ENCODE results near the gene FBXL4.

FBXL4 gene

DNA sequence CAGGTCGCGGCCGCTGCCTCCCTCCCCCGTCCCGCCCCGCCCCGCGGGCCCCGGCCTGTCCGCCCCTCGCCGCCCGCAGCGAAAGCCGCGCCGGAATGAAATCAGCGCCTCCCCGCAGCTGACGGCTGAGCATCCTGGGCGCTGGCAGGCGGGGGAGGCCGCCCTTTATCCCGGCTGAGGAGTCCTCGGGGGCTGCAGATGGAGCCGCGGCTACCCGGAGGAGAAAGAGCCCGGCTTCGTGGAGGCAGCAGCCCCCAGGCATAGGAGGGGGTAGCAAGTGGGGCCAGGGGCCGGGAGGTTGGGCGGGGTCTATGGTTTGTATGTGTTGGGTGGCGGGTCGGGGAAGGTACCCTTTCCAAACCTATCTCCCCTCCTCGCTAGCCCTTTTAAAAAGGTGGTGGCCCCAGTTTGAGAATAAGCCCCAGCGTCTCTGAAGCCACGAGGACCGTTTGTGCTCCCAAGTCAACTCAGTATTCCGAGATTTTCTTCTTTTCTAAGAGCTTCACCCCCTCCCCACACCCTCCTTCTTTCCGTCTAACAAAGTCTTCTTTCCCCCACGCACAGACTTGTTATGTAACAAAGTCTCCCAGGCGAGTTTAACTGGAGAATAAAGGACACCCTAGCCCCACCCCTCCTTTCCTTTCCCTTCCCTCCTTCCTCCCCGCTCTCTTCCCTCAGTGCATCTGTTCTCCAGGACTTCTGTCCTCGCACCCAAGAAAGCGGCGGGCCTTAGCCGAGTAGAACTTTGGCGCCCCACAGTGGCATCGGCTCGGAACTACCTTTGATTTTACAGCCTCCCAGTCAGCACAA, 102.3 kb downstream of the FBXL4 start:
- TF ChIP-seq, protein P1, sequence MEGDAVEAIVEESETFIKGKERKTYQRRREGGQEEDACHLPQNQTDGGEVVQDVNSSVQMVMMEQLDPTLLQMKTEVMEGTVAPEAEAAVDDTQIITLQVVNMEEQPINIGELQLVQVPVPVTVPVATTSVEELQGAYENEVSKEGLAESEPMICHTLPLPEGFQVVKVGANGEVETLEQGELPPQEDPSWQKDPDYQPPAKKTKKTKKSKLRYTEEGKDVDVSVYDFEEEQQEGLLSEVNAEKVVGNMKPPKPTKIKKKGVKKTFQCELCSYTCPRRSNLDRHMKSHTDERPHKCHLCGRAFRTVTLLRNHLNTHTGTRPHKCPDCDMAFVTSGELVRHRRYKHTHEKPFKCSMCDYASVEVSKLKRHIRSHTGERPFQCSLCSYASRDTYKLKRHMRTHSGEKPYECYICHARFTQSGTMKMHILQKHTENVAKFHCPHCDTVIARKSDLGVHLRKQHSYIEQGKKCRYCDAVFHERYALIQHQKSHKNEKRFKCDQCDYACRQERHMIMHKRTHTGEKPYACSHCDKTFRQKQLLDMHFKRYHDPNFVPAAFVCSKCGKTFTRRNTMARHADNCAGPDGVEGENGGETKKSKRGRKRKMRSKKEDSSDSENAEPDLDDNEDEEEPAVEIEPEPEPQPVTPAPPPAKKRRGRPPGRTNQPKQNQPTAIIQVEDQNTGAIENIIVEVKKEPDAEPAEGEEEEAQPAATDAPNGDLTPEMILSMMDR (IDR thresholded peaks at IDR 0.05; ENCODE audit: borderline replicate concordance, insufficient read depth, low read depth, low read length): peak; percentile 79
- H3K4me3 ChIP-seq (ENCODE audit: low read depth, low read length): no peak overlapping the region

DNA sequence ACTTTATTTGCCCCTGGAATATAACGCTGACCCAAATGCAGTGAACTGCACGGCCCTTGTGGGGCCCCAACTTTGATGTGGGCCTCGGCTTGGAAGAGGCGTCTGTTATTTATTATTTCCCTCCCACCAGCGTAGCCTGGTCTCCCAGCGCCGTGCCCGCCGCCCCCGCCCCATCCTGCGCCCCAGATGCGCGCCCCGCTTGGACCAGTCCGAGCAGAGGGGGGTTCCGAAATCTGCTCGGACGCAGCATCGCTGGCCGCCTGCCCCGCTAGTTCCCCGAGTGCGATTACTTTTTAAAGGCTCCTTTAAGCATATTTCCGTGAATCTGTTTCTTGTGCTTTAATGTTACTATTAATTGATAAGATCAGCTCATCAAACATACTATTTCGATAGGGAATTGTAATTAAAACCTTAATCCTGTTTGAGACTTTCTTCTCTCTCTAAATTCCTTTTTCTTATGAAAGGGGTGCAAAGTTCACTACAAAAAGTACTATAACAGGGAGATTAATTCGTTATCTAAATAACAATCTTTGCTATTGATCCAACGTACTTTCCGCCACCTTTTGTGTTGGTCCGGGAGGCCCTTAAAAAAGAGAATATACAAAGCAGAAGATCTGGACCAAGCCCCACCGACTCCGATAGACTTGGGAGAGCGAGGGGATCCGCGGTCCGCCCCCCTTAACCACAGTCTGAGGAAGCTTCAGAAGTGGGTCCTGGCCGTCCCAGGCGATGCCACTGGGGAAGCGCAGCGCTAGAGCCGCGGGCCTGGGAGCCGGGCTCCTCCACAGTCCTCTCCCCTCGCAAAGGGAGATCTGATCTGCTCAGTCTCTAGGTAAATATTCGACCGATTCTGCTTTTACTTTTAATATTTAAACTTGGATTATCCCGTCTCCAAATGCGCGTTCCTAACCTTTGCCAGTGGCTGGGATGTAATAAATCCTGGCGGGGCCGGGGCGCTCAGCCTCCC, 103.2 kb downstream of the FBXL4 start:
- TF ChIP-seq, protein P1 (IDR thresholded peaks at IDR 0.05; ENCODE audit: borderline replicate concordance, insufficient read depth, low read depth, low read length): no peak
- H3K4me3 ChIP-seq (ENCODE audit: low read depth, low read length): no peak overlapping the region

- TF ChIP-seq, protein P1 (IDR thresholded peaks at IDR 0.05; ENCODE audit: borderline replicate concordance, insufficient read depth, low read depth, low read length): no peak
- H3K4me3 ChIP-seq (ENCODE audit: low read depth, low read length): no peak overlapping the region
Measured at GRCh38 chr6:98843271-98844243, 104.2 kb downstream of the FBXL4 start.

GRCh38 chr6:98842342-98843180, 105.2 kb downstream of the FBXL4 start:
- TF ChIP-seq, protein P1 (IDR thresholded peaks at IDR 0.05; ENCODE audit: borderline replicate concordance, insufficient read depth, low read depth, low read length): no peak
- no peak overlapping the region for H3K4me3 ChIP-seq (ENCODE audit: low read depth, low read length)

DNA sequence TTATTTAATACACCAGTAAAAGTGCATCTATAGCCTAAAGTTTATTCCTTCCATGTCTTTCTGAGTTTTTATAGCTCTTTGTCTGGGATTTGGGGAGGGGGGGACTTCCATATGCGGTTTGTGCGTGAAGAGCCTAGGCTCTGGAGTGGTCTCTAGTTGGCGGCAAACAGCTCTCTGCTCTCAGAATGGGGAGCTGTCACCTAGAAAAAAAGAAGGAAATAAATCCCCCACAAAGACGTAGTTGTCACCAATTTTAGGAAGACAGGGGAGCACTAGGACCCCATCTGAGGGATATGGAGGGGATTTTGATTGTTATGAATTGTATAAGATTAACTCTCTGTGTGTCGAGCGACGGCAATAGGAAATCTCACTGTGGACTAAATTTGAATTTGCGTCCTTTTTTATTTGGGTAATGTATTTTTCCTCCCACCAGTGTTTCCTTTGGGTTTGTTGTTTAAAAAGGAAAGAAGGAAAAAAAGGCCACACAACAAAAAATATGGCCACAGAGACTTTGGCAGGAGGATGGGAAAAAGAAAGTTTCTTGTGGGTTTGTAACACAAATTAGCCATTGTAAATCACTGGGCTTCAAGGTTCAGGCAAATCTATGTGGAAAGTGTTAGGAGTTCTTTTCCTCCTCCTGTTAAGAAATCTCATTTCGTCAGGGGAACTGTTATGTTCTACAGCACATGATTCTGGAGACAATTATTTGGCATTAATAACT, 106.0 kb downstream of the FBXL4 start:
- TF ChIP-seq, protein P1 (IDR thresholded peaks at IDR 0.05; ENCODE audit: borderline replicate concordance, insufficient read depth, low read depth, low read length): no peak
- H3K4me3 ChIP-seq (ENCODE audit: low read depth, low read length): no peak overlapping the region

Data from GM12875 (cell line).